AG10803 (cell line): ENCODE data around the gene TTLL10.

Experiments used
- DNase-seq: peaks from one replicate; pipeline ENCODE4 v3.0.0; 2010; ENCODE audit warnings: low read depth
- H3K4me3 ChIP-seq: 2 replicates; pipeline ENCODE4 v1.5.1; 2011; ENCODE audit warnings: mild to moderate bottlenecking, low read length, control low read depth
- CTCF ChIP-seq: conservative IDR thresholded peaks from 2 replicates; pipeline ENCODE4 v1.5.1; 2011; ENCODE audit warnings: mild to moderate bottlenecking, low read length, control low read depth, inconsistent platforms

TTLL10 gene

GRCh38 chr1:1155258-1155657, 18.4 kb upstream of the TTLL10 start:
- TF ChIP-seq CTCF = no peak
- H3K4me3 ChIP-seq = no peak overlapping the region
- DNase-seq = no peak

- no peak for TF ChIP-seq CTCF
- H3K4me3 ChIP-seq = no peak overlapping the region
- DNase-seq = no peak
Observed at GRCh38 chr1:1156140-1157032, 17.3 kb upstream of the TTLL10 start.

GRCh38 chr1:1157033-1157365, 16.7 kb upstream of the TTLL10 start:
- H3K4me3 ChIP-seq = no peak overlapping the region
- no peak for TF ChIP-seq CTCF
- DNase-seq = no peak

DNA sequence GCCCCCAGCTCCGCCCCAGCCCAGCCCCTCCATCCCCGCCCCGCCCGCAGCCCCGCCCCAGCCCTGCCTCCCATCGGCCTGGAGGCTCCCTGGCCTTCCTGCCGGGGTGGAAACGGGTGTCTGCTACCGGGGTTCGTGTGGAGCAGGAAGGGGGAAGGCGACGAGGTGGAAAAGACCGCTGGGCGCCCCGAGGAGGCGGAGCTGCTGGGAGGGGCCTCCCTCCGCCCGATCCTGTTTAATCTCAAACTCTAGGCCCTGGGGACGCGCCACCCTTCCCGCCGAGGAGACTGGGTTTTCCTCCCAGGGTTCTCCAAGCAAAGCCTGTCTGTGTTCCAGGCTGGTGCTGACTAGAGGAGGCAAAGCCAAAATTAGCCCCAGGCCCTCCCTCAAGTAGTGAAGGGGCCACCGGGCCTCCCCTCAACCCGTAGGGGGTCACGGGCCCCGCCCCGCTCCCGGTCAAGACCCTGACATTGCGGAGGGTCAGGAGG, 16.2 kb upstream of the TTLL10 start:
- DNase-seq = peak; percentile 91
- no peak for TF ChIP-seq CTCF
- H3K4me3 ChIP-seq = peak overlapping the region; percentile 66

GRCh38 chr1:1157914-1158710, 15.6 kb upstream of the TTLL10 start:
- no peak for TF ChIP-seq CTCF
- peak; percentile 16 for DNase-seq
- H3K4me3 ChIP-seq = peak overlapping the region; percentile 66

- TF ChIP-seq CTCF = no peak
- DNase-seq = no peak
- H3K4me3 ChIP-seq = no peak overlapping the region
Observed at GRCh38 chr1:1160281-1160930, 13.3 kb upstream of the TTLL10 start.
